CD4-positive, CD25-positive, alpha-beta regulatory T cell (primary cell): ENCODE data around the gene HSD3B7. TPM values are rescaled to one million over a fixed set of nuclear protein-coding genes. Genes with fewer than 3 reads are reported as not detected.
"Not testable (repeated sequence)": the region's sequence is repeated elsewhere in the genome, so short reads cannot be mapped to it uniquely, and the experiment has no call there.

Source experiments
- ATAC-seq, 2 donors: fragments of 150-1000 bp; cut with Tn5 transposase; one replicate each; pipeline ENCODE4 v1.10.0; 2021; ENCODE audit warnings: low read depth in 2 of 2, moderate number of reproducible peaks in 2 of 2, moderate library complexity in 1 of 2
- DNase-seq, 3 donors: peaks; one replicate each; pipeline versions ENCODE4 v3.0.0 to v3.0.0-alpha.2; 2012 to 2022; ENCODE audit warnings: mixed read lengths in 1 of 3
- H3K27ac ChIP-seq: one replicate; pipeline ENCODE4 v1.7.0; 2013; ENCODE audit warnings: mild to moderate bottlenecking, low read length; ENCODE audit not compliant: insufficient read depth, poor library complexity, severe bottlenecking
- H3K27me3 ChIP-seq: one replicate; pipeline ENCODE4 v1.7.0; 2013; ENCODE audit warnings: low read length; ENCODE audit not compliant: control insufficient read depth, insufficient read depth
- H3K36me3 ChIP-seq: one replicate; pipeline ENCODE4 v1.7.0; 2013; ENCODE audit warnings: mild to moderate bottlenecking, low read length, moderate library complexity; ENCODE audit not compliant: control insufficient read depth, insufficient read depth
- H3K4me1 ChIP-seq: 2 replicates; pipeline ENCODE4 v1.7.0; 2013; ENCODE audit warnings: mild to moderate bottlenecking, low read length; ENCODE audit not compliant: insufficient read depth, control insufficient read depth, poor library complexity, severe bottlenecking
- H3K4me3 ChIP-seq: one replicate; pipeline ENCODE4 v1.7.0; 2013; ENCODE audit warnings: low read depth, mild to moderate bottlenecking, low read length, moderate library complexity
- H3K9me3 ChIP-seq, 2 experiments: 1 replicate in 1 of 2; 2 replicates in 1 of 2; pipeline ENCODE4 v1.7.0; 2013; ENCODE audit warnings: low read length in 2 of 2, mild to moderate bottlenecking in 1 of 2, moderate library complexity in 1 of 2; ENCODE audit not compliant: control insufficient read depth in 2 of 2
- H3K27ac Mint-ChIP-seq, 3 donors: one replicate each; pipeline ENCODE4 v1.8.0; 2020 to 2022; ENCODE audit warnings: mild to moderate bottlenecking in 3 of 3, mixed read lengths in 3 of 3, moderate library complexity in 2 of 3
- H3K27me3 Mint-ChIP-seq: one replicate; pipeline ENCODE4 v1.8.0; 2022; ENCODE audit warnings: mild to moderate bottlenecking, mixed read lengths
- H3K36me3 Mint-ChIP-seq: one replicate; pipeline ENCODE4 v1.8.0; 2020; ENCODE audit warnings: mixed read lengths
- H3K4me1 Mint-ChIP-seq, 4 donors: one replicate each; pipeline ENCODE4 v1.8.0; 2020 to 2022; ENCODE audit warnings: mixed read lengths in 4 of 4, mild to moderate bottlenecking in 1 of 4
- H3K4me3 Mint-ChIP-seq, 4 donors: one replicate each; pipeline ENCODE4 v1.8.0; 2020 to 2022; ENCODE audit warnings: mild to moderate bottlenecking in 4 of 4, mixed read lengths in 4 of 4, moderate library complexity in 3 of 4
- H3K9me3 Mint-ChIP-seq, 7 donors: one replicate each; pipeline ENCODE4 v1.8.0; 2020 to 2022; ENCODE audit warnings: mixed read lengths in 7 of 7, mild to moderate bottlenecking in 3 of 7, moderate library complexity in 2 of 7
- polyA plus RNA-seq, 4 donors: library from polyadenylated mRNA; unstranded; fragments of 300-500 nt; fragmentation: Illumina TruSeq; gene quantifications; one replicate each; pipeline ENCODE4 v1.2.3, GENCODE V29; 2021
- total RNA-seq: library from RNA; stranded (reverse); gene quantifications from one replicate; pipeline ENCODE4 v1.2.3, GENCODE V29; 2022

HSD3B7 gene
- total RNA-seq = not detected
- polyA plus RNA-seq = under 1 TPM in 2 of 4 donors, not detected in 2; 0.07 to 0.31 TPM

DNA sequence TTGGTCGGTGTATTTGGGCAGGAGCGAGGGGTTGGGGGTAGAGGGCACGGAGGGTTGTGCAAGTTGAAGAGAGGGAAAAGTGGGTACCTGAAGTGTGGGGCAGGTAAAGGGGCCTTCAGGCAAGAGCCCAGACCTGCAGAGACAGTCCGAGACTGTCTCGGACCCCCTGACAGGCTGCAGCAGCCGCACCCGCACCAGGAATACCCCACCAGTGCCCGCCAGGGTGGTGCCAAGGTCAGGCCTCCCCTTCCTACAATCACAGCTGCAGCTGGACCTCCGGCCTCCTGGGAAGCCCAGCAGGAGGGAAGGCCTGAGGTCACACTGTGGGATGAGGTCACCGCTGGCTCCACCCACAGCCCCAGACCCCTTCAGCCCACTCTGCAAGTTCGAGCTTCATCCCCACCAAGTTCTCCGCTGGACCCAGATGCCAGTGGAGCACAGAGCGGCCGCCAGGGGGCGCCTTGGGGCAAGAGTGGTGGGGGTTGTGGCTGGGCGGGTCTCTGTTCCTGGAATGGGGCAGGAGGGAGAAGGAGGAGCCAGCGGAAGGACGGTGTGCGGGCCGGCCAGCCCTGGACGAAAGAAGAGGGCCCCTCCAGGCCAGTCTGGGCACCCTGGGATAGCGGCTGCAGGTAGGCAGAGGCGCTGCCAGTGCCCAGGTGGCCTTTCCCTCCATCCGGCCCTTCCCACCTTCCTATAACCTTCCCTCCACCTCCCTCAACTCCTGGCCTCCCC, at the start of gene HSD3B7:
Gene HSD3B7, plus strand, starts transcription at position 539 of the 732 bp plus-strand sequence. CDS start 452 bp downstream, outside the sequence.
- no peaks in the 10 kb centered on the region for H3K9me3 ChIP-seq
- ATAC-seq (peak; percentile 62 to 70), DNase-seq (peak; percentile 67 to 72 (median 68))
- H3K4me1 Mint-ChIP-seq = peaks cover 0 to 9% (median 0%) of the 10 kb centered on the region in 4 donors
- peaks cover 0 to 1% (median 0%) of the 10 kb centered on the region in 7 donors for H3K9me3 Mint-ChIP-seq
- H3K36me3 Mint-ChIP-seq = peaks cover 10% of the 10 kb centered on the region
- no peak within 1 kb of the TSS for H3K4me3 ChIP-seq
- H3K27ac ChIP-seq = no peak within 1 kb of the TSS
- no peaks in the 10 kb centered on the region for H3K27me3 ChIP-seq
- peaks cover 29% of the 10 kb centered on the region for H3K36me3 ChIP-seq
- peaks cover 7% of the 10 kb centered on the region for H3K4me1 ChIP-seq
- H3K4me3 Mint-ChIP-seq = no peak within 1 kb of the TSS
- H3K27ac Mint-ChIP-seq = peak within 1 kb of the TSS in 1 of 3 donors; percentile 80
- H3K27me3 Mint-ChIP-seq = no peaks in the 10 kb centered on the region

DNA sequence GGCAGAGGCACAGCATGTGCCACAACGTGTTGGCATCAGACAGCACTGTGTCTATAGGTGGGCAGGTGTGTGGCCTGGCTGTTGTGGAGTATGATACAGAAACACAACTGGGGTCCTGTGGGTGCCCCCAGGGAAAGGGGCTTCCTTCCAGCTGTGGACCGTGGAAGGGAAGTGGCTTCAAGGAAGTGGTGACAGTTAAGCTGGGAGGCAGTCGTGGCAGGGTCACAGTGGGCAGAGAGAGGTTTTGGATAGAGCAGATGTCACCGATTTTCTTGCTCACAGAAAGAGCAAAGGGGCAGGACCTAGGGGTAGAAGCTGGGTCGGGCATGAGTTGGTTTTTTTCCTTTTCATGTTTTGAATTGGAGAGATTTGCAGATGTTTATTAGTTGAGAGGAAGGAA, 47.3 kb upstream of the HSD3B7 start:
- H3K36me3 Mint-ChIP-seq = no peaks in the 10 kb centered on the region
- Histone ChIP-seq H3K4me3 (no peak overlapping the region), H3K36me3 (no peaks in the 10 kb centered on the region), H3K4me1 (peaks cover 8% of the 10 kb centered on the region), H3K9me3 (no peaks in the 10 kb centered on the region), H3K27ac (no peak overlapping the region), H3K27me3 (no peaks in the 10 kb centered on the region)
- DNase-seq (no peak), ATAC-seq (no peak)
- no peaks in the 10 kb centered on the region for H3K9me3 Mint-ChIP-seq
- peak overlapping the region in 2 of 3 donors; percentile 69 to 78 for H3K27ac Mint-ChIP-seq
- peaks cover 0 to 31% (median 10%) of the 10 kb centered on the region in 4 donors for H3K4me1 Mint-ChIP-seq
- H3K27me3 Mint-ChIP-seq = no peaks in the 10 kb centered on the region
- H3K4me3 Mint-ChIP-seq = no peak overlapping the region

DNA sequence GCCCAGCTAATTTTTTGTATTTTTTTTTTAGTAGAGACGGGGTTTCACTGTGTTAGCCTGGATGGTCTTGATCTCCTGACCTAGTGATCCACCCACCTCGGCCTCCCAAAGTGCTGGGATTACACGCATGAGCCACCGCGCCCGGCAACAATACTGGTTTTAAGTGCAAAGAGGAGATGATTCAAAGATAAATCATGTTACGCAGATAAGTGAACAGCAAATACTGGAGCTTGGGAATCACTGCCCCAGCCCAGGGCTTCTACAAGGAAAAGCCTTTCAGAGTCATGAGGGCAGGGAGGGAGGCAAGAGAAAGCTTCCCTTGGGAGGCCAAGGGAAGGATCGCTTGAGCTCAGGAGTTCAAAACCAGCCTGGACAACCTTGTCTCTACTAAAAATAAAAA, 45.4 kb upstream of the HSD3B7 start:
- not testable (repeated sequence) for H3K36me3 Mint-ChIP-seq

DNA sequence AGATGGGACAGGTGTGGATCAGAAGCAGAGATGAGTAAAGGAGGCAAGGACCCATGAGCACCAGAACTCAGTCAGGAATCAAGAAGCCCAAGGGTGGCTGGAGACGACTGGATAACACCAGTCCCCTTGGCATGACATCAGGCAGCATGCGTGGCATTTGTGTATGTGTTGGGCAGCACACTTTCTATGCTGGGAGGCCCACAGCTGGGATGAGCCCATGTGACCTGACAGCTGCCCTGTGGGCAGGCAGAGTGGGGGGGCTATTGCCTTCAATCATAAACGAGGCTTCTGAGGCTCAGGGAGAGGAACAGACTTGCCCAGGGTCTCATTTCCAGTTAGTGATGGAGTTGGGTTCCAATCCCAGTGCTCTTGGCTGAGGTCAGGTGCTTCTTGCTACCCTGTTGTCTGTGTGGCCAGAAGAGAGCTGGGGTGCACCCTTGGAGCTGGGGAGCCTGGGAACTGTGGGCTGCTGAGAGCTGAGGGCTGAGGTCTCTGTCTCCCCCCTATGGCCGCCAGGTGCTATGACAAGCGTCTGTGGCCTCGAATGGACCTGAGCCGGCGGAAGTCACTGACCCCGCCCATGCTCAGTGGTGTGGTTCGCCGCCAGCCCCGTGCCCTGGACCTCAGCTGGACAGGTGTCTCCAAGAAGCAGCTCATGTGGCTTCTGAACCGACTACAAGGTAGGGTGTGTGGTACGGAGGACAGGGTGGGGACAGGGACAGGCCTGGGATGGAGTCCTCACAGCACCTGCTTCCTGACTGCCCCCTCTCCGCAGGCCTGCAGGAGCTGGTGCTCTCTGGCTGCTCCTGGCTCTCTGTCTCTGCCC, 43.2 kb upstream of the HSD3B7 start:
- DNase-seq = peak; percentile 54 to 83 (median 60)
- Histone ChIP-seq H3K27ac (peak overlapping the region; percentile 41), H3K4me3 (no peak overlapping the region), H3K36me3 (peaks cover 3% of the 10 kb centered on the region), H3K4me1 (peaks cover 8% of the 10 kb centered on the region), H3K9me3 (no peaks in the 10 kb centered on the region), H3K27me3 (no peaks in the 10 kb centered on the region)
- peak overlapping the region in 1 of 3 donors; percentile 69 for H3K27ac Mint-ChIP-seq
- H3K9me3 Mint-ChIP-seq = no peaks in the 10 kb centered on the region
- peak; percentile 88 for ATAC-seq
- H3K27me3 Mint-ChIP-seq = no peaks in the 10 kb centered on the region
- peak overlapping the region in 1 of 4 donors; percentile 36 for H3K4me3 Mint-ChIP-seq
- peaks cover 0 to 22% (median 4%) of the 10 kb centered on the region in 4 donors for H3K4me1 Mint-ChIP-seq
- H3K36me3 Mint-ChIP-seq = peaks cover 8% of the 10 kb centered on the region

More for the DNA sequence above, 45.4 kb upstream of the HSD3B7 start:
- not testable (repeated sequence) for ATAC-seq, DNase-seq, H3K27ac ChIP-seq, H3K4me3 Mint-ChIP-seq, H3K27ac Mint-ChIP-seq, H3K36me3 ChIP-seq, H3K27me3 Mint-ChIP-seq, H3K27me3 ChIP-seq, H3K9me3 Mint-ChIP-seq, H3K4me1 ChIP-seq, H3K4me3 ChIP-seq, H3K9me3 ChIP-seq
- peaks cover 0 to 34% (median 9%) of the 10 kb centered on the region in 4 donors for H3K4me1 Mint-ChIP-seq

DNA sequence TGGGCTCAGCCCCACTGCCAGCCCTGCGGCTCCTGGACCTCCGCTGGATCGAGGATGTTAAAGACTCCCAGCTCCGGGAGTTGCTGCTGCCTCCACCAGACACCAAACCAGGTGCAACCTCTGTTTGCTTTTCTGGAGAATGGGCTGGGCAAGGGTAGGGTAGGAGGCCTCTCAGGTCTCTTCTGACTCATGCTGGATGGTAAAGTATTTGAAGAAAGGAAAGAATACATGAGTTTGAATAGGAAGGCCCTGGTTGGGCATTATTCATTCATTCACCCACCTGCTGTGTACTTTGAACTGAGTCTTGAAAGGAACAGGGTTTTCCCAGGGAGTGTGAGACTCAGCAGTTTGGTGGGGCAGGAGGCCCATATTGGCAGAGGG, 42.6 kb upstream of the HSD3B7 start:
- Histone ChIP-seq H3K27me3 (no peaks in the 10 kb centered on the region), H3K4me1 (peaks cover 8% of the 10 kb centered on the region), H3K9me3 (no peaks in the 10 kb centered on the region), H3K4me3 (no peak overlapping the region), H3K27ac (peak overlapping the region; percentile 41), H3K36me3 (peaks cover 3% of the 10 kb centered on the region)
- Mint-ChIP-seq H3K4me3 (peak overlapping the region in 1 of 4 donors; percentile 10), H3K9me3 (no peaks in the 10 kb centered on the region), H3K27me3 (no peaks in the 10 kb centered on the region), H3K36me3 (peaks cover 8% of the 10 kb centered on the region), H3K4me1 (peaks cover 0 to 22% (median 3%) of the 10 kb centered on the region in 4 donors), H3K27ac (peak overlapping the region in 1 of 3 donors; percentile 26)
- no peak for ATAC-seq
- DNase-seq = no peak

DNA sequence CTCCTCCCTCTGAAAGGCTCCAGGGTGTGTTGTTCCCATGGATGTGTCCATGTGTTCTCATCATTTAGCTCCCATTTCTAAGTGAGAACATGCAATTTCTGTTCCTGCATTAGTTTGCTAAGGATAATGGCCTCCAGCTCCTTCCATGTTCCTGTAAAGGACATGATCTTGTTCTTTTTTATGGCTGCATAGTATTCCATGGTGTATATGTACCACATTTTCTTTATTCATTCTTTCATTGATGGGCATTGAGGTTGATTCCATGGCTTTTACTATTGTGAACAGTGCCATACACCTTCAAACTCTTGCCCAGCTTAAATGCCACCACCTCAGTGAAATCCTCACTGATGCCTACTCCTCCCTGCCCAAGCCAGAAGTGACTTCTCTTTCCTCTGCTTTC, 40.7 kb upstream of the HSD3B7 start:
- Mint-ChIP-seq H3K27ac (peak overlapping the region in 1 of 3 donors; percentile 15), H3K4me1 (peaks cover 0 to 25% (median 0%) of the 10 kb centered on the region in 4 donors), H3K4me3 (no peak overlapping the region), H3K9me3 (no peaks in the 10 kb centered on the region), H3K36me3 (peaks cover 8% of the 10 kb centered on the region), H3K27me3 (no peaks in the 10 kb centered on the region)
- DNase-seq = no peak
- H3K27ac ChIP-seq = no peak overlapping the region
- H3K9me3 ChIP-seq = no peaks in the 10 kb centered on the region
- no peak for ATAC-seq
- H3K4me3 ChIP-seq = no peak overlapping the region
- peaks cover 3% of the 10 kb centered on the region for H3K36me3 ChIP-seq
- peaks cover 18% of the 10 kb centered on the region for H3K4me1 ChIP-seq
- H3K27me3 ChIP-seq = no peaks in the 10 kb centered on the region

DNA sequence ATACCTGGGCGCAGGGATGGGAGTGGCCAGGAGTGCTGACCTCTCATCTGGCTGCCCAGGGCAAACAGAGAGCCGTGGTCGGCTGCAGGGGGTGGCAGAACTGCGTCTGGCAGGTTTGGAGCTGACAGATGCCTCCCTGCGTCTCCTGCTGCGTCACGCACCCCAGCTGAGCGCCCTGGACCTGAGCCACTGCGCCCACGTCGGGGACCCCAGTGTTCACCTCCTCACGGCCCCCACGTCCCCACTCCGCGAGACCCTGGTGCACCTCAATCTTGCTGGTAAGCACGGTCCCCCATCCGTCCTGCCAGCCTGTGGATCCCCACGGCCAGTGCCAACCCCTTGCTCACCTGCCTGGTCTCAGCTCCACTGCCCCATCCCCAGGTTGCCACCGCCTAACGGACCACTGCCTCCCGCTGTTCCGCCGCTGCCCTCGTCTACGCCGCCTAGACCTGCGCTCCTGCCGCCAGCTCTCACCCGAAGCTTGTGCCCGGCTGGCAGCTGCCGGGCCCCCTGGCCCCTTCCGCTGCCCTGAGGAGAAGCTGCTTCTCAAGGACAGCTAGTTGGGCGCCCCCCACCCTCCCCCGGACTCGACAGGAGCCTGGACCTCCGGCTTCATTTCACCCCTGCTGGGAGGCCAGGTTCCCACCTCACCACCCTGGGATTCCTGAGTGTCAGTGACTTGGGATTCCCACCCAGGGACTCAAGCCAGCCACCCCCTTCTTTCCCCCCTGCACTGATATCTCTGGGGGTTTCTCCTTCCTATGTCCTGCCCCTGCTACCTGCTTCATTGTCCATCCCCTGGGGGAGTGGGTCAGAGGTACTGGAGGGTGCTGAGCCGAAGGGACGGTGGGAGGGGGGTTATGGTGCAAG, 38.1 kb upstream of the HSD3B7 start:
- Mint-ChIP-seq H3K27me3 (no peaks in the 10 kb centered on the region), H3K4me1 (peaks cover 0 to 32% (median 13%) of the 10 kb centered on the region in 4 donors), H3K4me3 (peak overlapping the region in 3 of 4 donors; percentile 47 to 86 (median 82)), H3K9me3 (no peaks in the 10 kb centered on the region), H3K36me3 (peaks cover 8% of the 10 kb centered on the region), H3K27ac (peak overlapping the region in 1 of 3 donors; percentile 56)
- Histone ChIP-seq H3K27me3 (no peaks in the 10 kb centered on the region), H3K4me1 (peaks cover 32% of the 10 kb centered on the region), H3K9me3 (no peaks in the 10 kb centered on the region), H3K4me3 (no peak overlapping the region), H3K27ac (no peak overlapping the region), H3K36me3 (peaks cover 3% of the 10 kb centered on the region)
- ATAC-seq (no peak), DNase-seq (no peak)
